A549 treated with ZK216348 at 1 μM for 4 hours (cell line): Measurements from ENCODE around the gene TAS2R14. TPM values are rescaled to one million over a fixed set of nuclear protein-coding genes. Genes with fewer than 3 reads are reported as not detected.

Source experiments
- total RNA-seq: library from RNA; stranded (reverse); fragments of 200-300 nt; extraction: Qiagen RNA extraction; gene quantifications from 5 replicates; pipeline ENCODE4 v1.2.3, GENCODE V29; 2022; ENCODE audit warnings: low read depth

Gene TAS2R14
- total RNA-seq = 0.47 to 0.77 TPM (median 0.56 TPM) in 5 replicates

DNA sequence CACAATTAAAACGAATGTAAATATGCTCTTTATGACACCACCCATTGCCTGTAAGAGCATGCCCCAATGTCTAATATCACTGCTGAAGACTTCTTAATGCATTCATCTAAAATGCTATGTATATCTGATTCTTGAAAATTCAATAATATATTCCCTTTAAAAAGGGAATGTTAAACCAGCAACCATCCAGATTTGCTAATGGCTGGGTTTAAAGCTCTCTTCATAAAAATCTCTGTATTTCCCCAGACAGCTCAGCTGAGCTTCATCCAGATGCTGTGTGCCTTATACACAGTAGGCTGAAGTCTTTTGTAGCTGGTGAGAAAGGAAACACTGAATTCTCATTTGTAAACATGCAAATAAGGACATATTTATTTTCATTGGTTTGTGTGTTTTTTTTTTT lies at the start of gene TAS2R14:
TAS2R14 (minus strand) TSS at position 101 of the 400 bp plus-strand sequence; CDS start at position 45, 56 bp downstream.

DNA sequence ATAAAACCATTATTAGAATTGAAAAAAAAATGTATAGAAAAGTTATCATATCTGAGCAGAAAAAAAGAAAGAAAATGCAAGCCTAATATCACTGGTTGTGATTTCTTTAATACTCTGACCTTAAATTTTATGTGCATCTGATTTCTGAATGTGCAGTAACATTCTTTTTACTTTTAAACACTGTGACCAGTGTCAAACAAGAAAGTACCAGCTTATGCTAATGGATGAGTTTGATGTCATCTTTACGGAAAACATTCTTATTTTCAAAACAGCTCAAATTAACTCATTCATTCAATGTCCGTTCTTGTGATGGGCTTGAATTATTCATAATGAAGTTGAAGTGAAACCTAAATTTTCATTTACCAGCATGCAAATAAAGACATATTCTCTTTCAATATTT lies 47.7 kb upstream of the TAS2R14 start, which contains the start of gene TAS2R50:
TAS2R50 (minus strand) TSS at position 101 of the 400 bp plus-strand sequence; CDS start at position 49, 52 bp downstream.

DNA sequence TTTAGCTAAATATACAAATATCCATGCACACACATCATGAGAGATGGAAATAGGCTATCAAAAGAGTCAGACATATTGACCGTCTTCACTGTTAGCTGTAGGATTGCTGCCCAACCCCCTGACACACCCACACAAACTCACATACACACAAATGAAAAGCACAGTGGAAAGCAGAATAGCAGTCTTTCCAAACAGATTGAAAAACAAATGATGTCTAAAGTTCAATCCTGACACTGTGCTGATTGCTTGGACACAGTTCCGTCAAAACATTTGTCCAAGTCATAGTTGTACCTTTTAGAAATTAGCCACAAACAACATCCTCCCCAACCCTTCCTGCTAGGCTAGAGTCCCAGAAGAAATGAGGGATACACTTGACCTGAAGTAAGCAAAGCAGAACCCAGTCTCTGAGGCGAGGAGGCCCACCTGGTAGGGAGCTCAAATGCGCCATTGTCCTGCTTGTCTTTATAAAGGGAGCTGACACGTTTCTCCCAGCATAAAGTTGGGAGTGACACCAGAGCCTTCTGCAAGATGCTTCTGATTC lies 10.2 kb downstream of the TAS2R14 start, which contains the start of gene PRH2:
PRH2 (plus strand) TSS at position 491 of the 541 bp plus-strand sequence; CDS start at position 529, 38 bp downstream.

DNA sequence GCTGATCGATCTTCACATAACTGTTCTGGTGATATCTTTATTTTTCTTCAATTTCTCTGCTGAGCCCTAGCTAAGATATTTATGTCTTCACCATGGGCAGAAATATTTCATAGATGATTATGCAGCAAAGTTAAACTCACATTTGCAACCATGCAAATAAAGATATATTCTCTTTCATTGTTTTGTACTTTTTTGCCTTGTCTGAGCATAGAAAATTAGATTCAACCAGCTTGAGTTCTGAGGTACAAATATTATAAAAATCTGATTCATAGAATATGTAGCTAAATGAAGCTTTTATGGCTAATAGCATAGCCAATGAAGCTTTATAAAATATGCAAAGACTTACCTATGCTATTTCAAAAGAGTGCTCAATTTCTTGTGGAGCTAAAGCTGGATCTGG lies 29.6 kb downstream of the TAS2R14 start, which contains the start of gene TAS2R13:
TAS2R13 (minus strand) TSS at position 101 of the 400 bp plus-strand sequence. CDS start 264 bp downstream, outside the sequence.

Other genes starting within 250 kb of the TAS2R14 start
- gene YBX3, start 215.9 kb downstream of the TAS2R14 start, total RNA-seq = 252 to 314 TPM (median 266 TPM) in 5 replicates
- gene TAS2R7, start 136.6 kb downstream of the TAS2R14 start, total RNA-seq = not detected in 5 replicates
- gene TAS2R8, start 132.0 kb downstream of the TAS2R14 start, total RNA-seq = not detected in 5 replicates
- gene TAS2R9, start 129.1 kb downstream of the TAS2R14 start, total RNA-seq = not detected in 5 replicates
- gene TAS2R10, start 112.9 kb downstream of the TAS2R14 start, total RNA-seq = 0.19 TPM in 1 of 5 replicates, not detected in the others
- 1.2 to 2.5 TPM (median 1.9 TPM) in 5 replicates for gene PRR4, start 89.8 kb downstream of the TAS2R14 start, total RNA-seq
- 2.2 to 5.4 TPM (median 2.9 TPM) in 5 replicates for gene PRH1, start 55.0 kb downstream of the TAS2R14 start, total RNA-seq
- gene TAS2R13, start 29.7 kb downstream of the TAS2R14 start, total RNA-seq = not detected in 5 replicates
- gene PRH2, start 10.0 kb downstream of the TAS2R14 start, total RNA-seq = not detected in 5 replicates
- gene TAS2R50, start 47.6 kb upstream of the TAS2R14 start, total RNA-seq = not detected in 5 replicates
- gene TAS2R20, start 59.0 kb upstream of the TAS2R14 start, total RNA-seq = 0.13 to 0.30 TPM (median 0.18 TPM) in 4 of 5 replicates, not detected in the other
- gene TAS2R19, start 83.4 kb upstream of the TAS2R14 start, total RNA-seq = 0.19 TPM in 1 of 5 replicates, not detected in the others
- gene TAS2R31, start 92.1 kb upstream of the TAS2R14 start, total RNA-seq = 0.33 TPM in 1 of 5 replicates, not detected in the others
- not detected in 5 replicates for gene TAS2R46, start 123.0 kb upstream of the TAS2R14 start, total RNA-seq
- gene TAS2R43, start 153.1 kb upstream of the TAS2R14 start, total RNA-seq = not detected in 5 replicates
- not detected in 5 replicates for gene TAS2R30, start 195.4 kb upstream of the TAS2R14 start, total RNA-seq
- 7.9 to 11.0 TPM (median 8.6 TPM) in 5 replicates for gene SMIM10L1, start 231.9 kb upstream of the TAS2R14 start, total RNA-seq
- not detected in 5 replicates for gene TAS2R42, start 247.7 kb upstream of the TAS2R14 start, total RNA-seq